KOPT-K1 (cell line): ENCODE measurements around the gene APELA.
"Not testable (repeated sequence)": the region's sequence is repeated elsewhere in the genome, so short reads cannot be mapped to it uniquely, and the experiment has no call there.

Experiments
- H3K27ac ChIP-seq: fragments of 200-600 bp; sonication (generic); 2 replicates; pipeline ENCODE4 v1.5.1; 2016; ENCODE audit warnings: antibody characterized with exemption, mild to moderate bottlenecking, low read depth, low read length; ENCODE audit not compliant: poor library complexity, severe bottlenecking
- H3K36me3 ChIP-seq: fragments of 200-600 bp; sonication (generic); 2 replicates; pipeline ENCODE4 v1.5.1; 2017; ENCODE audit warnings: antibody characterized with exemption, mild to moderate bottlenecking, low read length, moderate library complexity; ENCODE audit not compliant: insufficient read depth
- H3K9me3 ChIP-seq: fragments of 200-600 bp; sonication (generic); 2 replicates; pipeline ENCODE4 v1.5.1; 2017; ENCODE audit warnings: antibody characterized with exemption, low read length, mild to moderate bottlenecking; ENCODE audit not compliant: insufficient read depth, poor library complexity, severe bottlenecking

The APELA gene

GRCh38 chr4:164894702-164895101 lies 17.7 kb downstream of the APELA start:
- Histone ChIP-seq H3K36me3 (no peaks in the 10 kb centered on the region), H3K27ac (no peak overlapping the region), H3K9me3 (no peaks in the 10 kb centered on the region)

- Histone ChIP-seq H3K9me3 (no peaks in the 10 kb centered on the region), H3K36me3 (no peaks in the 10 kb centered on the region), H3K27ac (no peak overlapping the region)
Observed at GRCh38 chr4:164902608-164903007, 25.6 kb downstream of the APELA start.

- Histone ChIP-seq H3K36me3 (no peaks in the 10 kb centered on the region), H3K27ac (no peak overlapping the region), H3K9me3 (no peaks in the 10 kb centered on the region)
Observed at GRCh38 chr4:164904336-164904735, 27.4 kb downstream of the APELA start.

DNA sequence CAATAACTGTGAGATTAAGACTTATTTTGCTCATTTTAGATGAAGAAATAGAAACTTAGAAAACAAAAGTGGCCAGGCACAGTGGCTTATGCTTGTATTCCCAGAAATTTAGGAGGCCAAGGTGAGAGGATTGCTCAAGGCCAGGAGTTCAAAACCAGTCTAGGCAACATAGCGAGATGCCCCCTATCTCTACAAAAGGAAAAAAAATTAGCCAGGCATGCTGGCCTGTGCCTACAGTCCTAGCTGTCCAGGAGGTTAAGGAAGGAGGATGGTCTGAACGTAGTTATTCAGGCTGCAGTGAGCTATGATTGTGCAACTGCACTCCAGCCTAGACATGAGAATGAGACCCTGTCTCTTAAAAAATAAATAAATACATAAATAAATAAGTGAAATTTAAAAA lies 28.0 kb downstream of the APELA start:
- H3K27ac ChIP-seq, result no peak overlapping the region
- no peaks in the 10 kb centered on the region for H3K36me3 ChIP-seq
- no peaks in the 10 kb centered on the region for H3K9me3 ChIP-seq

DNA sequence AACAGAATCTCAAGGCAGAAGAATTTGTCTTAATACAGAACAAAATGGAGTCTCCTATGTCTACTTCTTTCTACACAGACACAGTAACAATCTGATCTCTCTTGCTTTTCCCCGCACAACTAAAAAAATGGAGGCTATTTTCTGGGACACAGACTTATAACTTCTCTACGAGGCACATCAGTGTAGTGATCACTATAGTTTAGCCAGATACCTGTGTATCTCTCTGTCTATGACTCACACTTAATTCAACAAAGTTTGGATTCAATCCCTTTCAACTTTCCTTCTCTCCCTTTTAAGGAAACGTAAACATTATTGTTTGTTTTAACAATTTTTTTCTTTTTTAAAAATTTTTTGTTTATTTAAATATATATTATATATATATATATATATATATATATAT lies 29.4 kb downstream of the APELA start:
- no peaks in the 10 kb centered on the region for H3K9me3 ChIP-seq

GRCh38 chr4:164913506-164913905 lies 36.5 kb downstream of the APELA start:
- not testable (repeated sequence) for H3K27ac ChIP-seq, H3K9me3 ChIP-seq, H3K36me3 ChIP-seq

More for the DNA sequence above, 29.4 kb downstream of the APELA start:
- no peaks in the 10 kb centered on the region for H3K36me3 ChIP-seq
- no peak overlapping the region for H3K27ac ChIP-seq

DNA sequence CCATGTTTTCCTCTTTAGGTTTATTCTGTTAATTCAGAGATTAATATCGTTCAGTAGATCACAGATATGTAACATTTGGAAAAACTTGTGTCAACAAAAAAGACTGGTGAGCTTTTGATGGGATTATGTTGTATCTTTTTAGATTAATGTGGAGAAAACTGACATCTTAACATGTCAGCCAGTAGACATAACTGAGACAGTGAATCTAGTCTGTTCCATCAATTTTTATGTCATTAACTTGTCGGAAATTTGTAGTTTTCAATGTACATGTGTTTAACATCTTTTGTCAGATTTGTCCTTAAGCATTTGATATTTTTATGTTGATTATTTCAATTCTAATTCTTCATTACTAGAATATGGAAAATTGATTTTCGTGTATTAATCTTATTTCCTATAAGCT lies 42.0 kb downstream of the APELA start:
- H3K9me3 ChIP-seq, result no peaks in the 10 kb centered on the region
- H3K36me3 ChIP-seq, result no peaks in the 10 kb centered on the region
- H3K27ac ChIP-seq, result no peak overlapping the region

- no peak overlapping the region for H3K27ac ChIP-seq
- H3K9me3 ChIP-seq, result no peaks in the 10 kb centered on the region
- H3K36me3 ChIP-seq, result no peaks in the 10 kb centered on the region
Observed at GRCh38 chr4:164924670-164925238, 47.8 kb downstream of the APELA start.

GRCh38 chr4:164926301-164926700 lies 49.3 kb downstream of the APELA start:
- H3K9me3 ChIP-seq, result no peaks in the 10 kb centered on the region
- H3K27ac ChIP-seq, result no peak overlapping the region
- H3K36me3 ChIP-seq, result no peaks in the 10 kb centered on the region

DNA sequence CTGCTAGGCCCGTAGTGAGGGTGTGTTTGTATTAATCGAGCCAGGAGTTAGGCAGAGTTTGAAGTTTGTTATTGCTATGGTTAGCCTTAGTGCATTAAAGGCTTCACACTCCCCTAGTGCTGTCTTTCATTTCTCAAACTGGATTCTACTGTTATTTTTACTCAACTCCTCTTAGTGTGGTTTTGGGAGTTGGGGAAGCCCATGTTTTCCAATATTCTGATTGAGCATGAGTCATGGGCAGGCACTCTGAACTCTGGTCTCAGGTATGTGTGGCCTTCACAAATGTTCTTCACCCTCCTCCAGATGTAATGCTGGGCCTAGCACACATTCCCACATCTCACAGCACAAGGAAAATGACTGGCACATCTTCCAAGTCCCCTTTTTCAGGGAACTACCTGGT lies 50.1 kb downstream of the APELA start:
- H3K36me3 ChIP-seq, H3K27ac ChIP-seq, H3K9me3 ChIP-seq: not testable (repeated sequence)

- Histone ChIP-seq H3K9me3 (no peaks in the 10 kb centered on the region), H3K27ac (no peak overlapping the region), H3K36me3 (no peaks in the 10 kb centered on the region)
Observed at GRCh38 chr4:164930647-164931046, 53.7 kb downstream of the APELA start.

GRCh38 chr4:164931551-164932324 lies 54.8 kb downstream of the APELA start:
- Histone ChIP-seq H3K27ac (no peak overlapping the region), H3K36me3 (no peaks in the 10 kb centered on the region), H3K9me3 (no peaks in the 10 kb centered on the region)

DNA sequence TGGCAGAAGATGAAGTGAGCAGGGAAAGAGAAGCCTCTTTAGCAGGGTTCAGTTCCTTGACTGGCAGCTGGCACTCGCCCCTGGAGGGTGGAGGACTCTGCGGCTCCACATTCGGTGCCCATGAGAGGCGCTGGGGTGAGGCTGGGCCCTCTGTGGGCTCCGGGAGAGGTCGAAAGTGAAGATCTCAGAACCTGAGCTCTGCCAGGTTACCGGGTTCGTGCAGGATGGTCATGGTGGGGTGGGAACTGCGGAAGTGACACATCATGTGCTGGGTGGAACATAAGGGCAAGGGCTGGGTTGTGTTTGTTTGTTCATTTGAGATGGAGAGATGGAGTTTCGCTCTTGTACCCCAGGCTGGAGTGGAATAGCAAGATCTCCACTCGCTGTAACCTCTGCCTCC lies 56.3 kb downstream of the APELA start:
- Histone ChIP-seq H3K9me3 (no peaks in the 10 kb centered on the region), H3K36me3 (no peaks in the 10 kb centered on the region), H3K27ac (no peak overlapping the region)

DNA sequence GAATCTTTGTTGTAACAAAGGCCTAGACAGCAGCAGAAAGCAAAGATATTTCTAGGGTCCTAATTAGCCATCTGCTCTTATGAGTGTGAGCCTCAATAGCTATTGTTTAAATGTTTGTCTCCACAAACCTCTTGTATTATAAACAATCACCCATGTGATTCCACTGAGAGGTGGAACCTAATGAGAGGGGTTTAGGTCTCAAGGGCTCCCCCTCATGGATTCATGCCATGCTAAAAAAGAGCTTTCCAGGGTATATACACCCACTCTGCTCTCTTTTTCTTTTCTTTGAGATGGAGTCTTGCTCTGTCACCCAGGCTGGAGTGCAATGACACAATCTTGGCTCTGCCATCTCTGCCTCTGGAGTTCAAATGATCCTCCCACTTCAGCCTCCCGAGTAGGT lies 58.4 kb downstream of the APELA start:
- Histone ChIP-seq H3K9me3 (no peaks in the 10 kb centered on the region), H3K27ac (no peak overlapping the region), H3K36me3 (no peaks in the 10 kb centered on the region)

DNA sequence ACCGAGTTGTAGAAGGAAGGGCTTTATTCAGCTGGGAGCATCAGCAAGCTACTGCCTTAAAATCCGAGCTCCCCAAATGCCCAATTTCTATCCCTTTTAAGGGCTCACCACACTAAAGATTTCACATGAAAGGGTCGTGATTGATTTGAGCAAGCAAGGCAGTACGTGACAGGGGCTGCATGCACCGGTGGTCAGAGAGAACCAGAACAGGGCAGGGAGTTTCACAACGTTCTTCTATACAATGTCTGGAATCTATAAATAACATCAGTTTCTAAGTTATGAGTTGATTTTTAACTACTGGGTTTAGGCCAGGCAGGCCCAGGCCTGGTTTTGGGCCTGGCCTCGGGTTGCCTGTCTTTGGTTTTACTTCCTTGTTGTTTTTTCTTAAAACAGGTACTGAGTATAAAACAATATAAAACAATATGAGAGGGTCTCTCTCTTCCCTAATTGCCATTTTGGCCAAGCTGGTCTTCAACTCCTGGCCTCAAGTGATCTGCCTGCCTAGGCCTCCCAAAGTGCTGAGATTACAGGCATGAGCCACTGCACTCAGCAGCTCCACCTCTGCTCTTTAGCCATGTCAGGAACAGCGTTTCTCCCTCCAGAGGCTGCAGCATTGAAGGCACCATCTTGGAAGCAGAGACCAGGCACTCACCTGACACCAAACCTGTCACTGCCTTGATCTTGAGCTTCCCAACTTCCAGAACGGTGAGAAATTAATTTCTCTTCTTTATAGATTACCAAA lies 59.1 kb downstream of the APELA start:
- H3K27ac ChIP-seq, H3K9me3 ChIP-seq, H3K36me3 ChIP-seq: not testable (repeated sequence)
